ENCODE results near the gene APPBP2.
"Not testable (repeated sequence)": the region's sequence is repeated elsewhere in the genome, so short reads cannot be mapped to it uniquely, and the experiment has no call there.

Gene APPBP2

DNA sequence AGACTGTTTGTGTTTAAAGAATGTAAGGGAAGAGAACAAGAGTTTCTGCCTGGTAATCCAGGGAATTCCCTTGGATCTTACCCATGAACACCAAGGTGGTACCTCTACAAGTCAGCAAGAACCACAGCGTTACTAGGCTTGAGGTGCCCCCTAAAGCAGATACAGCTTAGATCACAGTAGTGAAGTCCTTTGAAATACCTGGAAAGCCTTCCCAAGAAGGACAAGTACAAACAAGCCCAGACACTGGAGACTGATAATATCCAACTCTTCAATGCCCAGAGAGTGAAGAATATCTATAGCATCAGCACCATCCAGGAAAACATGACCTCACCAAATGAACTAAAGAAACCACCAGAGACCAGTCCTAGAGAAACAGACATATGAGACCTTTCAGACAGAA is 3.8 kb upstream of the APPBP2 start:
- no peak for DNase-seq

- DNase-seq: no peak
These were observed 2.8 kb upstream of the APPBP2 start for GRCh38 chr17:60528828-60529227.

DNA sequence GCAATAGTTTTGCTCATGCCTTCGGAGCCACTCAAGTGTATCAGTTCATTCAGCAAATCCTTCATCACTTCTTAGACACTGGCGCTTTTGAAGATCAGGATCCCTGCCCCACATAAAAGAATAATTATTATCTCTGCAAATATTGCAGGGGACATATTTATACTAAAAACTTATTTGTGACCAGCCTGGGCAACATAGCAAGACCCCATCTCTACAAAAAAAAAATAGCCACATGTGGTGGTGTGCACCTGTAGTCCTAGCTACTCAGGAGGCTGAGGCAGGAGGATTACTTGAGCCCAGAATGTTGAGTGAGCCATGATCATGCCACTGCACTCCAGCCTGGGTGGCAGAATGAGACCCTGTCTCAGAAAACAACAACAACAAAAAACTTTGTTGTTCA is 1.7 kb upstream of the APPBP2 start:
- DNase-seq: no peak

DNA sequence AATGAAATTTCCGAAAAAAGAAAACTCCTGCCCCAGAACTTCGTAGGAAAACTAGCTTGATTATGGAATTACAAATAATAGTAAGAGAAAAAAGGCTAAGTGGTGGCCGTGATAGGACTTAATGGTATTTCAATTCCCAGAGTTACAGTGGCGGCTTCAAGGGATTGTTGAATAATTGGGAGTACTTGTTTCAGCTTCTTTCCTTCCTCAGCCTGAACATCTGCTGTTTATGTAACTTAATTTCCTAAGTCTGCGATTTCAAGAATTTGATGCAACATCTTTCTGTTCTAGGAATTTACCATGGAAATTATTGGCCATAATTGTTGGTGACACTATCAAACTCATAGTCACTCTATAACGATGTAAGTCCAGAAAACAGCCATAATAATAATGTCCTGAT is 684 bp upstream of the APPBP2 start:
- DNase-seq: no peak

DNA sequence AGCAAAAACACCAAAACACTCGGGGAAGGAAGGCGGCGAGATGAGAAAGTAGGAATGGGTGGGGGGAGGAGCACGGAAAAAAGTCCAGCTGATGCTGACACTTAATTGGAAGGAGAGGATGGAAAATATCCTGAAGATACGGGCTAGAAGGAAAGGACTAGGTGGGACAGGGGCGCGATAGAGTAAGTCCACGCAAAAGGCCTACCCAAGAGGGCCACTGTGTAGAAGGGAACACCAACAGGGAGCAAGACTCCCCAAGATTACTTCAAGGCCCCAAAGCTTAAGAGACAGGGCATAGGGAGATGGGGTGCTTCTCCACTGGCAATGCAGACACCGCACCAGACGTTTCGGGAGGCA is 736 bp downstream of the APPBP2 start:
- DNase-seq: no peak

GRCh38 chr17:60524463-60525327 is 1.3 kb downstream of the APPBP2 start:
- DNase-seq: no peak

GRCh38 chr17:60523822-60524221 is 2.2 kb downstream of the APPBP2 start:
- DNase-seq: no peak

GRCh38 chr17:60522889-60523626 is 3.0 kb downstream of the APPBP2 start:
- DNase-seq: no peak

DNA sequence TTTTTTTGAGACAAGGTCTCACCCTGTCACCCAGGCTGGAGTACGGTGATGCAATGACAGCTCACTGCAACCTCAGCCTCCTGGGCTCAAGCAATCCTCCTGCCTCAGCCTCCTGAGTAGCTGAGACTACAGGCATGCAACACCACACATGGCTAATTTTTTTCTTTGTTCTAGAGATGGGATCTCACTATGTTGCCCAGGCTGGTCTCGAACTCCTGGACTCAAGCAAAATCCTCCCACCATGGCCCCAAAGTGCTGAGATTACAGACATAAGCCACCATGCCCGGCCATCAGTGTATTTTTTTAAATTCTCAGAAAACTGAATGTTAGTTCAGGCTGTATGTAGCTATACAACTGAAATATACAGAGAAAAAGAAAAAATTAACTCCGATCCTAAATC is 6.2 kb downstream of the APPBP2 start:
- no peak for DNase-seq

- DNase-seq: not testable (repeated sequence)
These were observed 10.4 kb downstream of the APPBP2 start for GRCh38 chr17:60515683-60516082.

- DNase-seq: not testable (repeated sequence)
These were observed 10.8 kb downstream of the APPBP2 start for GRCh38 chr17:60515199-60515598.

- no peak for DNase-seq
These were observed 11.5 kb downstream of the APPBP2 start for GRCh38 chr17:60514500-60514899.

DNA sequence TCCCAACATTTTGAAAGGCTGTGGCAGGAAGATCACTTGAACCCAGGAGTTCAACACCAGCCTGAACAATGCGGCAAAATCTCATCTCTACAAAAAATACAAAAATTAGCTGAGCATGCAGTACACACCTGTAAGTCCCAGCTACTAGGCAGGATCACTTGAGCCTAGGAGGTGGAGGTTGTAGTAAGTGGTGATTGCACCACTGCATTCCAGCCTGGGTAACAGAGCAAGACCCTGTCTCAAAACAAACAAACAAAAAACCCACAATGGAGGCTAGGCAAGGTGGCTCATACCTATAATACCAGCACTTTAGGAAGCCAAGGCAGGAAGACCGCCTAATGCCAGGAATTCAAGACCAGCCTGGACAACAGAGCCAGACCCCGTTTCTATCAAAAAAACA is 12.0 kb downstream of the APPBP2 start:
- no peak for DNase-seq

GRCh38 chr17:60513014-60513413 is 13.0 kb downstream of the APPBP2 start:
- DNase-seq: no peak

DNA sequence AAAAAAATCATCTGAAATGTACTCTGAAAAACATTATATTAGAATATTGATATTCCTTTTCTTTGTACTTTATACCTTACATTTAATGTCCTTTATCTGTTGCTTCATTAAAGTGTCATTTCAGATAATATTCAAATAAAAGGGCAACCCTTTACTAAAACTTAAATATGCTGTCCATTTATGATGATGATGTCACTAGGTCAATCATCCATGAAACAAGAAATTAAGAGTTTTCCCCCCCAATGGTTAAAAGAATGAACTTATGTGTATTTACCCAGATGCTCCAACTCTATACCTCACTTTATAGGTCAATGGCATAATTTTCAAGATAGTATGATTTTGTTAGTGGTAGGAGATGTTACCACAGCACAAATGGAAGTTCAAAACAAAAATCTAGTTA is 15.3 kb downstream of the APPBP2 start:
- DNase-seq: no peak

- DNase-seq: no peak
These were observed 16.0 kb downstream of the APPBP2 start for GRCh38 chr17:60510031-60510430.

- DNase-seq: no peak
These were observed 17.6 kb downstream of the APPBP2 start for GRCh38 chr17:60508384-60508980.

DNA sequence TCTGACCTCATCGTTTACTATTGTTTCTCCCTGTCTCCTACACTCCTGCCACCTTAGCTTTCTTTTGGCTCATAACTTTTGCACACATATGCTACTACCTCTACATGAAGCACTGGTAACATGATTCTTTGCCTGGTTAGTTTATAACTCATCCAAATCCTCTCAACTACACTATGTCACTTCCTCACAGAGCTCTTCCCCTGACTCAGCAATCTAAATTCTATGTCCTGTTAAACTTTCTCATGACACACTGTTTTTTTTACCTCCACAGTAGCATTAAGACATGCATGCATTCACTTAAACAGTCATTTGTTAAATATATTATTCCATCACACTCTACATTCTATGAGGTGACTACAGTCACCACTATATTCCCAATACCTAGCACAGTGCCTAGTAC is 19.7 kb downstream of the APPBP2 start:
- DNase-seq: no peak

- no peak for DNase-seq
These were observed 23.9 kb downstream of the APPBP2 start for GRCh38 chr17:60502145-60502544.

DNA sequence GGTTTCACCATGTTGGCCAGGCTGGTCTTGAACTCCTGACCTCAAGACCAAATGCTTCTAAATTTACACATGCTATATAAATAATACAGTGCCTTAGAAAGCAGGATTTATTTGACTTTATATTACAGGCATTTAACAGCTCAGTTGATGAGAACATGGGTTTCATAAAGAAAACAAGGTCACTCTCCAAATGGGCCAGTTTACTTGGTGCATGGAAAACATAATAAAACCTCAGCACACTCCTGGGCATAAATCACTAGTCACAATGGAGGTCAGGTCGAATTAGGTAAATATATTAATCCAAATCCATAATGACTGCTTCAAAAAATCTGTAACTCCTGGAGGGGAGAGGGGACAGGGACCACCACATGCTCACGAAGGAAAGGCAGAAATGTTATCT is 24.5 kb downstream of the APPBP2 start:
- no peak for DNase-seq

- no peak for DNase-seq
These were observed 30.0 kb downstream of the APPBP2 start for GRCh38 chr17:60496041-60496440.

- no peak for DNase-seq
These were observed 30.8 kb downstream of the APPBP2 start for GRCh38 chr17:60495260-60495659.

- DNase-seq: no peak
These were observed 32.2 kb downstream of the APPBP2 start for GRCh38 chr17:60493847-60494321.

- no peak for DNase-seq
These were observed 34.3 kb downstream of the APPBP2 start for GRCh38 chr17:60491771-60492170.
